CD4-positive, alpha-beta memory T cell (primary cell): ENCODE data around the gene SF3B4. TPM values are rescaled to one million over a fixed set of nuclear protein-coding genes. Genes with fewer than 3 reads are reported as not detected.
"Not testable (repeated sequence)": the region's sequence is repeated elsewhere in the genome, so short reads cannot be mapped to it uniquely, and the experiment has no call there.

ENCODE experiments used
- CTCF ChIA-PET: fragments of 350-600 bp; sonication (Branson Sonifier 250); formaldehyde crosslinking; loops from one replicate; lab custom pipeline; 2021; ENCODE audit warnings: inconsistent platforms; ENCODE audit not compliant: partially characterized antibody; lab: Charles Lee
- POLR2A ChIA-PET: fragments of 350-600 bp; sonication (Branson Sonifier 250); formaldehyde crosslinking; loops from one replicate; lab custom pipeline; 2021; ENCODE audit not compliant: partially characterized antibody; lab: Charles Lee
- DNase-seq, 5 donors: peaks; one replicate each; pipeline versions ENCODE4 v3.0.0 to v3.0.0-alpha.2; 2020 to 2022; ENCODE audit warnings: mixed read lengths in 1 of 5
- H3K27ac ChIP-seq: one replicate; pipeline ENCODE4 v1.7.0; 2013; ENCODE audit warnings: low read depth, low read length
- H3K27me3 ChIP-seq: 2 replicates; pipeline ENCODE4 v1.7.0; 2013; ENCODE audit warnings: mild to moderate bottlenecking, low read length, moderate library complexity; ENCODE audit not compliant: insufficient read depth
- H3K36me3 ChIP-seq: 2 replicates; pipeline ENCODE4 v1.7.0; 2013; ENCODE audit warnings: mild to moderate bottlenecking, low read length, moderate library complexity; ENCODE audit not compliant: insufficient read depth
- H3K4me1 ChIP-seq: 2 replicates; pipeline ENCODE4 v1.7.0; 2013; ENCODE audit warnings: mild to moderate bottlenecking, low read length, moderate library complexity; ENCODE audit not compliant: insufficient read depth
- H3K4me3 ChIP-seq, 2 donors: one replicate each; pipeline ENCODE4 v1.7.0; 2013; ENCODE audit warnings: low read length in 2 of 2, mild to moderate bottlenecking in 1 of 2
- H3K9me3 ChIP-seq, 2 donors: one replicate each; pipeline ENCODE4 v1.7.0; 2013; ENCODE audit warnings: low read length in 2 of 2, control low read depth in 1 of 2; ENCODE audit not compliant: control insufficient read depth in 1 of 2
- H3K27ac Mint-ChIP-seq, 7 donors: one replicate each; pipeline ENCODE4 v1.8.0; 2020 to 2021; ENCODE audit warnings: mixed read lengths in 7 of 7, mild to moderate bottlenecking in 6 of 7, inconsistent platforms in 3 of 7, moderate library complexity in 3 of 7
- H3K27me3 Mint-ChIP-seq, 2 donors: one replicate each; pipeline ENCODE4 v1.8.0; 2020 to 2021; ENCODE audit warnings: mixed read lengths in 2 of 2
- H3K36me3 Mint-ChIP-seq, 2 donors: one replicate each; pipeline ENCODE4 v1.8.0; 2020 to 2021; ENCODE audit warnings: mixed read lengths in 2 of 2, inconsistent platforms in 1 of 2, mild to moderate bottlenecking in 1 of 2
- H3K4me1 Mint-ChIP-seq, 4 donors: one replicate each; pipeline ENCODE4 v1.8.0; 2020 to 2021; ENCODE audit warnings: mixed read lengths in 4 of 4, mild to moderate bottlenecking in 1 of 4
- H3K4me3 Mint-ChIP-seq, 8 donors: one replicate each; pipeline ENCODE4 v1.8.0; 2020 to 2021; ENCODE audit warnings: mixed read lengths in 8 of 8, mild to moderate bottlenecking in 7 of 8, moderate library complexity in 6 of 8, inconsistent platforms in 3 of 8
- H3K9me3 Mint-ChIP-seq, 8 donors: one replicate each; pipeline ENCODE4 v1.8.0; 2020 to 2021; ENCODE audit warnings: mixed read lengths in 8 of 8, mild to moderate bottlenecking in 5 of 8, inconsistent platforms in 3 of 8, moderate library complexity in 1 of 8
- intact Hi-C: fragments of 100-400 bp; cut with micrococcal nuclease; formaldehyde crosslinking; loops from one replicate; pipeline ENCODE4 v1.15.1; 2023
- polyA plus RNA-seq, 2 donors: library from polyadenylated mRNA; unstranded; fragments of 300-500 nt; fragmentation: Illumina TruSeq; gene quantifications; one replicate each; pipeline ENCODE4 v1.2.3, GENCODE V29; 2021
- total RNA-seq, 2 experiments: library from RNA; stranded (reverse); gene quantifications; one replicate each; pipeline ENCODE4 v1.2.3, GENCODE V29; 2021

The SF3B4 gene
- total and polyA plus RNA-seq, 4 experiments from 2014 or later = 47.7 to 112 (median 65.5) TPM

DNA sequence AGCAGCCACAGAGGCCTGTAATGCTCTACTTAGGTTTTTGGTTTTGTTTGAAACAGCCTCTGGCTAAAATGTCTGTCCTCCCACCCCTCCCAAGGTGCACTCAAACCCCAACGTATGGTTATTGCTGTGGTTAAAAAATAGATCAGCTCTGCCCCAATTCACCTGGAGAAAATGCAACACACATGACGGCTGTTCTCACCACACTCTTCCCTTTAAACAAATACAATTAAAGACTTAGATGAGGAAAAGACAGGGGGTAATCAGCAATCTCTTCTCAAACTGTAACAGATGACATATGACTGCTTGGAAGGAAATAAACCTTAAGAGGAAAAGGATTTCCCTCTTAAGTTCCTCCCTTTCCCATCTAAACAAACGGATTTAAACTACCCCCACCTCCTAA, 15.3 kb upstream of the SF3B4 start:
- peaks cover 8 to 23% (median 10%) of the 10 kb centered on the region in 4 donors for H3K4me1 Mint-ChIP-seq
- ChIA-PET CTCF (interaction anchor here (1.0 kb wide), 1 partner anchor 130 kb away, joined by 3 read pairs; no protein-coding TSS in a partner anchor), POLR2A (interaction anchor here (1.2 kb wide), 1 partner anchor 19 kb away, joined by 3 read pairs; no protein-coding TSS in a partner anchor)
- no peak overlapping the region for H3K4me3 ChIP-seq
- H3K36me3 Mint-ChIP-seq = peaks cover 24 to 27% of the 10 kb centered on the region in 2 donors
- no peaks in the 10 kb centered on the region for H3K27me3 Mint-ChIP-seq
- DNase-seq = no peak
- H3K9me3 ChIP-seq = no peaks in the 10 kb centered on the region
- H3K27me3 ChIP-seq = no peaks in the 10 kb centered on the region
- no peaks in the 10 kb centered on the region for H3K36me3 ChIP-seq
- peaks cover 10% of the 10 kb centered on the region for H3K4me1 ChIP-seq
- intact Hi-C loops = no loop called here
- no peak overlapping the region for H3K27ac ChIP-seq
- H3K27ac Mint-ChIP-seq = peak overlapping the region in 6 of 7 donors; percentile 3 to 58 (median 42)
- H3K4me3 Mint-ChIP-seq = no peak overlapping the region
- no peaks in the 10 kb centered on the region for H3K9me3 Mint-ChIP-seq

GRCh38 chr1:149942207-149942606, 14.6 kb upstream of the SF3B4 start:
- Histone ChIP-seq H3K36me3 (no peaks in the 10 kb centered on the region), H3K9me3 (no peaks in the 10 kb centered on the region), H3K27ac (no peak overlapping the region), H3K27me3 (no peaks in the 10 kb centered on the region), H3K4me3 (no peak overlapping the region), H3K4me1 (peaks cover 17% of the 10 kb centered on the region)
- POLR2A ChIA-PET = interaction anchor here (1.2 kb wide), 1 partner anchor 20 kb away, joined by 3 read pairs; no protein-coding TSS in a partner anchor
- H3K36me3 Mint-ChIP-seq = peaks cover 20 to 22% of the 10 kb centered on the region in 2 donors
- peaks cover 13 to 30% (median 17%) of the 10 kb centered on the region in 4 donors for H3K4me1 Mint-ChIP-seq
- CTCF ChIA-PET = interaction anchor here (1.0 kb wide), 1 partner anchor 131 kb away, joined by 3 read pairs; no protein-coding TSS in a partner anchor
- no peak overlapping the region for H3K27ac Mint-ChIP-seq
- no peak overlapping the region for H3K4me3 Mint-ChIP-seq
- H3K27me3 Mint-ChIP-seq = no peaks in the 10 kb centered on the region
- no peaks in the 10 kb centered on the region for H3K9me3 Mint-ChIP-seq
- no peak for DNase-seq
- intact Hi-C loops = no loop called here

DNA sequence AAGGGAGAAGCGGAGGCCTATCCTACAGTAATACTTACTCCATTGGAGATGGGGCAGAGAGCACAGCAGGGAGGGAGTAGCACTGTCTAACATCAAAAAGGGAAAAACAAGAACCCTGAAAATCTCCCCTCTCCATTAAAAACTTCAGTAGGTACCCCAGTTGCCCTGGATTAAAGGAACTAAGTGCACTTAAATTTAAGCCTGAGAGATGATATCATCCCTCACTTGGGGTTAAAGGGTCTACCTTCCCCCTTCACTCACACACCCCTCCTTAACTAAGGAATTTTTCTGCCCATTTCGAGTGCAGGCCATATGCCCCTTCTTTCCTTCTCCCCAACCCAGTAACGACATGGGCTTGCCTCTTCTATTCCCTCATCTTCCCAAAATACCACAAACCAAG, 12.8 kb upstream of the SF3B4 start:
- Mint-ChIP-seq H3K27me3 (no peaks in the 10 kb centered on the region), H3K36me3 (peaks cover 12 to 15% of the 10 kb centered on the region in 2 donors), H3K9me3 (no peaks in the 10 kb centered on the region), H3K4me1 (peaks cover 14 to 32% (median 18%) of the 10 kb centered on the region in 4 donors), H3K4me3 (peak overlapping the region in 1 of 8 donors; percentile 15), H3K27ac (peak overlapping the region in 6 of 7 donors; percentile 3 to 72 (median 14))
- Histone ChIP-seq H3K36me3 (no peaks in the 10 kb centered on the region), H3K4me1 (peaks cover 18% of the 10 kb centered on the region), H3K27me3 (no peaks in the 10 kb centered on the region), H3K27ac (no peak overlapping the region), H3K4me3 (no peak overlapping the region), H3K9me3 (no peaks in the 10 kb centered on the region)
- intact Hi-C loops = no loop called here
- CTCF ChIA-PET = no interaction called here
- POLR2A ChIA-PET = interaction anchor here (3.4 kb wide), 1 partner anchor 53 kb away, joined by 19 read pairs; a partner anchor contains a TSS
- no peak for DNase-seq

DNA sequence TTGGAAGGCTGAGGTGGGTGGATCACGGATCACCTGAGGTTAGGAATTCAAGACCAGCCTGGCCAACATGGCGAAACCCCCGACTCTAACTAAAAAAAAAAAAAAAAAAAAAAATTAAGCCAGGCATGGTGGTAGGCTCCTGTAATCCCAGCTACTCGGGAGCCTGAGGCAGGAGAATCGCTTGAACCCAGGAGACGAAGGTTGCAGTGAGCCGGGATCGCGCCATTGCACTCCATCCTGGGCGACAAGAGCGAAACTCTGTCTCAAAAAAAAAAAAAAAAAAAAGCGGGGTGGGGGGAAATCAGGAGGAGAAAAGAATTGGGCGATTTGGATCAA, 11.0 kb upstream of the SF3B4 start:
- H3K4me3 ChIP-seq, DNase-seq, H3K27ac ChIP-seq, H3K9me3 ChIP-seq, H3K27me3 Mint-ChIP-seq, H3K27me3 ChIP-seq, H3K4me3 Mint-ChIP-seq, H3K36me3 ChIP-seq, CTCF ChIA-PET, H3K9me3 Mint-ChIP-seq, H3K36me3 Mint-ChIP-seq: not testable (repeated sequence)
- H3K27ac Mint-ChIP-seq = peak overlapping the region in 1 of 7 donors; percentile 14
- H3K4me1 ChIP-seq = peaks cover 18% of the 10 kb centered on the region
- intact Hi-C loops = loop anchor here (1.0 kb wide), 2 partner anchors 11 to 52 kb away; partner anchors contain the start of gene SF3B4
- H3K4me1 Mint-ChIP-seq = peaks cover 14 to 34% (median 18%) of the 10 kb centered on the region in 4 donors
- POLR2A ChIA-PET = interaction anchor here (1.1 to 3.4 kb wide), 4 partner anchors 11 to 54 kb away, joined by 3 to 19 read pairs (median 9); partner anchors contain the start of gene SF3B4

GRCh38 chr1:149937759-149938158, 10.2 kb upstream of the SF3B4 start:
- peak overlapping the region in 3 of 7 donors; percentile 29 to 48 (median 42) for H3K27ac Mint-ChIP-seq
- no peaks in the 10 kb centered on the region for H3K27me3 ChIP-seq
- no peak overlapping the region for H3K27ac ChIP-seq
- H3K4me3 Mint-ChIP-seq = no peak overlapping the region
- H3K36me3 ChIP-seq = no peaks in the 10 kb centered on the region
- H3K36me3 Mint-ChIP-seq = no peaks in the 10 kb centered on the region
- CTCF ChIA-PET = interaction anchor here (1.1 kb wide), 1 partner anchor 120 kb away, joined by 3 read pairs; no protein-coding TSS in a partner anchor
- peaks cover 18% of the 10 kb centered on the region for H3K4me1 ChIP-seq
- no peaks in the 10 kb centered on the region for H3K9me3 ChIP-seq
- H3K27me3 Mint-ChIP-seq = no peaks in the 10 kb centered on the region
- H3K4me1 Mint-ChIP-seq = peaks cover 12 to 26% (median 18%) of the 10 kb centered on the region in 4 donors
- DNase-seq = peak in 1 of 5 donors; percentile 46
- intact Hi-C loops = no loop called here
- POLR2A ChIA-PET = interaction anchor here (3.2 to 3.4 kb wide), 2 partner anchors 10 to 51 kb away, joined by 14 to 19 read pairs; partner anchors contain the start of gene SF3B4
- H3K9me3 Mint-ChIP-seq = no peaks in the 10 kb centered on the region
- no peak overlapping the region for H3K4me3 ChIP-seq

GRCh38 chr1:149936992-149937705, 9.5 kb upstream of the SF3B4 start:
- no peaks in the 10 kb centered on the region for H3K9me3 Mint-ChIP-seq
- H3K4me1 Mint-ChIP-seq = peaks cover 12 to 25% (median 18%) of the 10 kb centered on the region in 4 donors
- H3K27ac Mint-ChIP-seq = peak overlapping the region in 4 of 7 donors; percentile 5 to 70 (median 52)
- no peaks in the 10 kb centered on the region for H3K36me3 Mint-ChIP-seq
- DNase-seq = no peak
- no peaks in the 10 kb centered on the region for H3K36me3 ChIP-seq
- H3K4me1 ChIP-seq = peaks cover 18% of the 10 kb centered on the region
- H3K27me3 ChIP-seq = no peaks in the 10 kb centered on the region
- intact Hi-C loops = no loop called here
- no peak overlapping the region for H3K4me3 ChIP-seq
- no peaks in the 10 kb centered on the region for H3K9me3 ChIP-seq
- no peak overlapping the region for H3K4me3 Mint-ChIP-seq
- H3K27ac ChIP-seq = no peak overlapping the region
- H3K27me3 Mint-ChIP-seq = peaks cover 0 to 2% of the 10 kb centered on the region in 2 donors
- ChIA-PET POLR2A (interaction anchor here (3.2 to 3.4 kb wide), 2 partner anchors 9 to 50 kb away, joined by 14 to 19 read pairs; partner anchors contain the start of gene SF3B4), CTCF (interaction anchor here (1.1 kb wide), 1 partner anchor 121 kb away, joined by 3 read pairs; no protein-coding TSS in a partner anchor)
